ENCODE data around the gene PLCB4. TPM values are rescaled to one million over a fixed set of nuclear protein-coding genes. Genes with fewer than 3 reads are reported as not detected.

The PLCB4 gene
- total RNA-seq, 1 experiment from 2014 or later = 12.6 TPM

GRCh38 chr20:9498322-9498721 lies 429.4 kb downstream of the PLCB4 start:
- Mint-ChIP-seq H3K36me3 (no peaks in the 10 kb centered on the region), H3K4me1 (no peaks in the 10 kb centered on the region), H3K9me3 (0 out of 2 replicates have a peak, but pooled peaks cover 10% of the 10 kb centered on the region), H3K27me3 (ENCODE audit: low read depth) (peaks cover 14% of the 10 kb centered on the region), H3K4me3 (no peak overlapping the region), H3K27ac (no peak overlapping the region)
- no peak for ATAC-seq
- ChIA-PET CTCF (interaction anchor here (0.6 kb wide), 1 partner anchor 43 kb away, joined by 4 read pairs; no protein-coding TSS in a partner anchor), POLR2A (no interaction called here)
- no peak for DNase-seq (ENCODE audit: low spot score)
- TF ChIP-seq ZNF671 (CRISPR knock-in tag; IDR thresholded peaks at IDR 0.05) = no peak
- TF ChIP-seq ZNF416 (CRISPR knock-in tag; IDR thresholded peaks at IDR 0.05) = no peak
- TF ChIP-seq EMX1 (CRISPR knock-in tag; IDR thresholded peaks at IDR 0.05) = no peak
- no peak for TF ChIP-seq CBFB (CRISPR knock-in tag; IDR thresholded peaks at IDR 0.05; ENCODE audit: low read depth)
- no peak for TF ChIP-seq ZNF219 (CRISPR knock-in tag; IDR thresholded peaks at IDR 0.05; ENCODE audit: borderline replicate concordance)
- no peak for TF ChIP-seq ZBTB43 (CRISPR knock-in tag; IDR thresholded peaks at IDR 0.05)
- no peak for TF ChIP-seq TEAD4 (CRISPR knock-in tag; IDR thresholded peaks at IDR 0.05)
- no peak for TF ChIP-seq MYBL2 (CRISPR knock-in tag; IDR thresholded peaks at IDR 0.05)
- no peak for TF ChIP-seq MLX (CRISPR knock-in tag; IDR thresholded peaks at IDR 0.05)

GRCh38 chr20:9499126-9499899 lies 430.4 kb downstream of the PLCB4 start:
- Mint-ChIP-seq H3K27me3 (ENCODE audit: low read depth) (peaks cover 24% of the 10 kb centered on the region), H3K27ac (no peak overlapping the region), H3K9me3 (0 out of 2 replicates have a peak, but pooled peaks cover 10% of the 10 kb centered on the region), H3K4me1 (peaks cover 6% of the 10 kb centered on the region), H3K4me3 (no peak overlapping the region), H3K36me3 (no peaks in the 10 kb centered on the region)
- POLR2A ChIA-PET = no interaction called here
- TF ChIP-seq ZNF532 (CRISPR knock-in tag; IDR thresholded peaks at IDR 0.05; ENCODE audit: borderline replicate concordance) (no peak), STAT6 (CRISPR knock-in tag; conservative IDR thresholded peaks at IDR 0.05; ENCODE audit: low read depth) (no peak), USF1 (CRISPR knock-in tag; IDR thresholded peaks at IDR 0.05) (no peak), PRDM15 (CRISPR knock-in tag; IDR thresholded peaks at IDR 0.05) (no peak), ZNF263 (CRISPR knock-in tag; IDR thresholded peaks at IDR 0.05; ENCODE audit: low read depth) (no peak), NR1H2 (CRISPR knock-in tag; IDR thresholded peaks at IDR 0.05) (no peak), USF2 (CRISPR knock-in tag; IDR thresholded peaks at IDR 0.05) (no peak), MAX (CRISPR knock-in tag; IDR thresholded peaks at IDR 0.05) (no peak), SP1 (CRISPR knock-in tag; conservative IDR thresholded peaks at IDR 0.05) (no peak), ZBTB21 (CRISPR knock-in tag; IDR thresholded peaks at IDR 0.05; ENCODE audit: borderline replicate concordance) (no peak), NFYB (CRISPR knock-in tag; conservative IDR thresholded peaks at IDR 0.05; ENCODE audit: low read depth) (no peak)
- DNase-seq (ENCODE audit: low spot score) (no peak), ATAC-seq (no peak)
- CTCF ChIA-PET = interaction anchor here (0.9 to 1.4 kb wide), 3 partner anchors 31 to 111 kb away, joined by 3 to 5 read pairs (median 3); no protein-coding TSS in a partner anchor

All from WTC11 (cell line).